Measurements from ENCODE around the gene ZNF154.

Gene ZNF154

GRCh38 chr19:57665261-57665806 is 43.7 kb downstream of the ZNF154 start:
- no peak overlapping the region for H3K4me3 ChIP-seq (ENCODE audit: low read depth, low read length)
- TF ChIP-seq CTCF (IDR thresholded peaks at IDR 0.05; ENCODE audit: borderline replicate concordance, insufficient read depth, low read depth, low read length) = no peak

GRCh38 chr19:57664269-57665127 is 44.5 kb downstream of the ZNF154 start:
- TF ChIP-seq CTCF (IDR thresholded peaks at IDR 0.05; ENCODE audit: borderline replicate concordance, insufficient read depth, low read depth, low read length) = no peak

GRCh38 chr19:57656346-57656745 is 52.7 kb downstream of the ZNF154 start:
- H3K4me3 ChIP-seq (ENCODE audit: low read depth, low read length) = no peak overlapping the region
- TF ChIP-seq CTCF (IDR thresholded peaks at IDR 0.05; ENCODE audit: borderline replicate concordance, insufficient read depth, low read depth, low read length) = no peak

More at GRCh38 chr19:57664269-57665127, 44.5 kb downstream of the ZNF154 start:
- no peak overlapping the region for H3K4me3 ChIP-seq (ENCODE audit: low read depth, low read length)

GRCh38 chr19:57655443-57655842 is 53.6 kb downstream of the ZNF154 start:
- H3K4me3 ChIP-seq (ENCODE audit: low read depth, low read length) = no peak overlapping the region
- TF ChIP-seq CTCF (IDR thresholded peaks at IDR 0.05; ENCODE audit: borderline replicate concordance, insufficient read depth, low read depth, low read length) = no peak

- H3K4me3 ChIP-seq (ENCODE audit: low read depth, low read length) = no peak overlapping the region
- TF ChIP-seq CTCF (IDR thresholded peaks at IDR 0.05; ENCODE audit: borderline replicate concordance, insufficient read depth, low read depth, low read length) = no peak
Observed at GRCh38 chr19:57653689-57654088, 55.3 kb downstream of the ZNF154 start.

GRCh38 chr19:57651654-57651996 is 57.4 kb downstream of the ZNF154 start:
- TF ChIP-seq CTCF (IDR thresholded peaks at IDR 0.05; ENCODE audit: borderline replicate concordance, insufficient read depth, low read depth, low read length) = no peak
- H3K4me3 ChIP-seq (ENCODE audit: low read depth, low read length) = no peak overlapping the region

Measured in GM12875 (cell line).